ENCODE results near the gene TPD52L2. TPM values are rescaled to one million over a fixed set of nuclear protein-coding genes. Genes with fewer than 3 reads are reported as not detected.
A peak's percentile ranks its signal among the peaks of the same experiment; 100 is the strongest.

Gene TPD52L2
- total RNA-seq, 1 donor from 2014 or later, result 161 TPM

DNA sequence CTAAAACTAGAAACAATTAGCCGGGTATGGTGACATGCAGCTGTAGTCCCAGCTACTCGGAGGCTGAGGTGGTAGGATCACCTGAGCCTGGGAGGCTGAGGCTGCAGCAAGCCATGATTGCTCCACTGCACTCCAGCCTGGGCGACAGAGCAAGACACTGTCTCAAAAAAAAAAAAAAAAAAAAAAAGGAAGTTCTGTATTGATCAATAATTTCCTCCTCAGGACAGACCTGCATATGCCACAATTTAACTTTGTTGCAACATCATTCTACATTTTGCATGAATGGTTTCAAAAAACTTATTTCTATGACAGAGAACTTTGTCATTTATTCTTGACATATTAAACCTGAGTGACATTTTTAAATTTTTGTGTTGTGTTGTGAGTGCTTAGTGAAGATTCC is 35.3 kb downstream of the TPD52L2 start:
- H3K4me3 ChIP-seq, result no peak overlapping the region
- H3K9me3 ChIP-seq, result no peaks in the 10 kb centered on the region
- intact Hi-C loops (cut with DNase I), result no loop called here
- no peak overlapping the region for H3K27ac ChIP-seq
- TF ChIP-seq, protein P1, sequence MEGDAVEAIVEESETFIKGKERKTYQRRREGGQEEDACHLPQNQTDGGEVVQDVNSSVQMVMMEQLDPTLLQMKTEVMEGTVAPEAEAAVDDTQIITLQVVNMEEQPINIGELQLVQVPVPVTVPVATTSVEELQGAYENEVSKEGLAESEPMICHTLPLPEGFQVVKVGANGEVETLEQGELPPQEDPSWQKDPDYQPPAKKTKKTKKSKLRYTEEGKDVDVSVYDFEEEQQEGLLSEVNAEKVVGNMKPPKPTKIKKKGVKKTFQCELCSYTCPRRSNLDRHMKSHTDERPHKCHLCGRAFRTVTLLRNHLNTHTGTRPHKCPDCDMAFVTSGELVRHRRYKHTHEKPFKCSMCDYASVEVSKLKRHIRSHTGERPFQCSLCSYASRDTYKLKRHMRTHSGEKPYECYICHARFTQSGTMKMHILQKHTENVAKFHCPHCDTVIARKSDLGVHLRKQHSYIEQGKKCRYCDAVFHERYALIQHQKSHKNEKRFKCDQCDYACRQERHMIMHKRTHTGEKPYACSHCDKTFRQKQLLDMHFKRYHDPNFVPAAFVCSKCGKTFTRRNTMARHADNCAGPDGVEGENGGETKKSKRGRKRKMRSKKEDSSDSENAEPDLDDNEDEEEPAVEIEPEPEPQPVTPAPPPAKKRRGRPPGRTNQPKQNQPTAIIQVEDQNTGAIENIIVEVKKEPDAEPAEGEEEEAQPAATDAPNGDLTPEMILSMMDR (IDR thresholded peaks at IDR 0.05), result no peak
- H3K27me3 ChIP-seq, result no peaks in the 10 kb centered on the region
- DNase-seq (ENCODE audit: low spot score in 2 of 2), result no peak
- H3K4me1 ChIP-seq, result peaks cover 8 to 9% of the 10 kb centered on the region in 2 donors
- H3K36me3 ChIP-seq, result no peaks in the 10 kb centered on the region

DNA sequence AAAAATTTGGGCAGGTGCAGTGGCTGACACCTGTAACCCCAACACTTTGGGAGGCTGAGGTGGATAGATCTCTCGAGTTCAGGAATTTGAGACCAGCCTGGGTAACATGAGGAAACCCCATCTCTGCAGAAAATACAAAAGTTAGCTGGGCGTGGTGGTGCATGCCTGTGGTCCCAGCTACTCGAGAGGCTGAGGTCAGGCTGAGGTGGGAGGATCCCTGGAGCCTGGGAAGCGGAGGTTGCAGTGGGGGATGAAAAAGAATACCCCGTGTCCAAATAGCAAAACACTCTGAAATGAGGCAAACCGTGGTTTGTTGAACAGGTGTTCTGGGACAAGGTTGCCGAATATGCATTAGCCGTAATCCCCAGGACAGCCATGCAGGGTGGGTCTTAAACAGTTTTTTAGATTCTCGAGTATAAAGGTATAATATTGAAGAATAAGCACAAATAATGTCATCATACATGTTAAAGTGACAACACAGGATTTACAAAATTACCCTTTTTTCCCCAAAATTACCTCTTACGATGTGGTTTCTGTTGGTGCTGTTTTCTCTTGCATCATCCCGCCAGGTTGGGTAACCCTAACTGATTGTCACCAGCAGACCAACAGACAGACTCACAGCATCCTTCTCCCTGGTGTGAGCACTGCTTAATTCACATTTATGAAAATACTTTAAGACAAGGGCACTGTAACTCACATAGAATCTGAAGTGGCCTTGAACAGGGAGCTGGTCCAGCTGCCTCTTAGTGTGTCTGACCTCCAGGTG is 38.9 kb downstream of the TPD52L2 start:
- TF ChIP-seq, protein P1 (IDR thresholded peaks at IDR 0.05), result no peak
- H3K27ac ChIP-seq, result no peak overlapping the region
- no peaks in the 10 kb centered on the region for H3K27me3 ChIP-seq
- H3K36me3 ChIP-seq, result no peaks in the 10 kb centered on the region
- H3K4me3 ChIP-seq, result no peak overlapping the region
- no peak for DNase-seq (ENCODE audit: low spot score in 2 of 2)
- H3K4me1 ChIP-seq, result no peaks in the 10 kb centered on the region
- intact Hi-C loops (cut with DNase I), result no loop called here
- H3K9me3 ChIP-seq, result no peaks in the 10 kb centered on the region

DNA sequence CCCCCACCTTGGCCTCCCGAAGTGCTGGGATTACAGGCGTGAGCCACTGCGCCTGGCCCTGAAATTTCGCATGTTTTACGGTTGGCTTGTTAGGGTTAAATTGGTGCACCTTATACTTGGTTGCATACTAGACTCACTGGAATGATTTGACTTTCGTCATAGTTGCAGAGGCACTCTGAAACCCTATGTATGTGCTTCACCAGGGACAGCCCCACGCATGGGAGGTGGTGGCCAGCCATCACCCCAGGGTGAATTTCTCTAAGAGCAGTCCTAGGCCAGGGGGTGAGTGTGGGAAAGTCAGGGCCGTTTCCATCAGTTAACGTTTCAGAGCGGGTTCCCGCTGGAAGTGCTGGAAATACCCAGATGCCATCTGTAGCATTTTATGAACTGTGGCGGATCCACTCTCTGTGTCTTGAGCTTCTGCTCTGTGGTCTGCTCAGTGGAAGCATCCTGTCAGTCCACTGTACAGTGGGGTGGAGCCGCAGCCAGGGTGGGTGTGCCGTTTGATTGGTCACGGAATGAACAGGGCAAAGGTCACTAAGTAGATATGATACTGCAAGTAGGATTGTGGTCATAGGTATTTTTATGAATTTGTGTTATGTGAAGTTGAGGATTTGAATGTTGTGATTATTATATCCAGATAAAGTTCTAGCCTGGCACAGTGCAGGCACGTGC is 43.1 kb downstream of the TPD52L2 start:
- no peak for DNase-seq (ENCODE audit: low spot score in 2 of 2)
- Histone ChIP-seq H3K36me3 (no peaks in the 10 kb centered on the region), H3K27ac (no peak overlapping the region), H3K4me1 (peaks cover 0 to 6% of the 10 kb centered on the region in 2 donors), H3K27me3 (no peaks in the 10 kb centered on the region), H3K4me3 (no peak overlapping the region), H3K9me3 (no peaks in the 10 kb centered on the region)
- intact Hi-C loops (cut with DNase I), result loop anchor here (5.0 kb wide), 1 partner anchor 64 kb away; no protein-coding TSS in a partner anchor
- TF ChIP-seq, protein P1 (IDR thresholded peaks at IDR 0.05), result no peak

DNA sequence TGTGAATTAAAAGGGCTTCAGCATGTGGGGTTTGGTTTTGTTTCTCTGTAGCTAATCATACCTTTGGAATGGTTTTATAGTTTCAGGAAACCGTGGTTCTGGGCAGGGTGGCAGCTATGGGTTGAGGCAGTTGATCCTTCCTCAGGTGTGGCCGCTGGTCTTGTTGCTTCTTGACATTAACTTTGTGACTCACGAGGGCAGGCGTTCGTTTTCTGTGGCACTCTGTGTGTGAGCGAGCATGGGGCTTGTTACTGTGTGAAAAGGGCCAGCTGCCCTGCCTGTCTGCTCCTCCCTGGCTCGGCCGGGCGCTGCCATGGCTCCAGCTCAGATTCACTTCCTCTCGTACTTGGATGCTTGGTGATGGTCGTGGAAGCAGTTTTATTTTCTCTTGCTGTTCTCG is 46.1 kb downstream of the TPD52L2 start:
- intact Hi-C loops (cut with DNase I), result no loop called here
- Histone ChIP-seq H3K4me3 (no peak overlapping the region), H3K27me3 (no peaks in the 10 kb centered on the region), H3K9me3 (no peaks in the 10 kb centered on the region), H3K36me3 (peaks cover 0 to 2% of the 10 kb centered on the region in 2 donors), H3K27ac (peak overlapping the region in 1 of 2 donors; percentile 4), H3K4me1 (peaks cover 0 to 6% of the 10 kb centered on the region in 2 donors)
- peak in 1 of 2 donors; percentile 69 for DNase-seq (ENCODE audit: low spot score in 2 of 2)
- TF ChIP-seq, protein P1 (IDR thresholded peaks at IDR 0.05), result no peak

DNA sequence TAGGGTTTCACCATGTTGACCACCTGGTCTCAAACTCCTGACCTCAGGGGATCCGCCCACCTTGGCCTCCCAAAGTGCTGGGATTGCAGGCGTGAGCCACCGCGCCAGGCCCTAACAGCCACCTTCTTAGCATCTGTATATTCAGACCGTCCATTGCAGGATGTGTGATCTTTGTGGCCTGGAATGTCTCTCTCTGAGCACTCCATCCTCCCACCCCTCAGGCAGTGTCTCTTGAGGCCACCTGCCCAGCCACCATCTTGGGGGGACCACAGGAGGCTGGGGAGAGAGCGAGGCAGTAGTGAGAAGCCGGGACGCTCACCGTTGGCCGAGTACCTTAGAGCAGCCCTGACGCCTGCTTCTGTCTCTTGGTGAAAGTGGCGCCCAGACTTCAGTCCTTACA is 48.7 kb downstream of the TPD52L2 start:
- Histone ChIP-seq H3K9me3 (no peaks in the 10 kb centered on the region), H3K36me3 (peaks cover 0 to 5% of the 10 kb centered on the region in 2 donors), H3K27me3 (no peaks in the 10 kb centered on the region), H3K27ac (no peak overlapping the region), H3K4me3 (no peak overlapping the region), H3K4me1 (peaks cover 0 to 6% of the 10 kb centered on the region in 2 donors)
- intact Hi-C loops (cut with DNase I), result no loop called here
- DNase-seq (ENCODE audit: low spot score in 2 of 2), result no peak
- TF ChIP-seq, protein P1 (IDR thresholded peaks at IDR 0.05), result no peak
